ENCODE results near the gene BBS1.
"Not testable (repeated sequence)": the region's sequence is repeated elsewhere in the genome, so short reads cannot be mapped to it uniquely, and the experiment has no call there.

The BBS1 gene

DNA sequence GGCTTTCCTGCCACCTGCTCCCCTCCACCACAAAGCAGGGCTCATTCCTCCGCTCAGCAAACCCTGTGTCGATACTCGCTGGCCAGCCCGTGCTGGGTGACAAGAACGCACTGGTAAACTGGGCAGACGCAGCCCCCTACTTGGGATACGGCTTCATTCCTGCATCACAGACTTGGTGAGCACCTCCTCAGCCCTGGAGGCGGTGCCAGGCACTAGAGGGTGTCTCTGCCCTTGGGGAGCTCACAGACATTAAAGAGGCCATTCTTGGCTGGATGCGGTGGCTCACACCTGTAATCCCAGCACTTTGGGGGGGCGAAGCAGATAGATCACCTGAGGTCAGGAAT, 29.4 kb downstream of the BBS1 start:
- H3K9me3 ChIP-seq (ENCODE audit: control insufficient read depth, insufficient read depth, low read depth, low read length): no peaks in the 10 kb centered on the region
- no peak overlapping the region for H3K27ac ChIP-seq (ENCODE audit: extremely low read depth, low read depth, low read length)
- ChIA-PET POLR2A (no interaction called here), CTCF (interaction anchor here (0.7 kb wide), 1 partner anchor 48 kb away, joined by 4 read pairs; no protein-coding TSS in a partner anchor)
- H3K4me3 ChIP-seq (ENCODE audit: low read depth, low read length): no peak overlapping the region
- no peaks in the 10 kb centered on the region for H3K4me1 ChIP-seq (ENCODE audit: control insufficient read depth, insufficient read depth, low read length)
- H3K36me3 ChIP-seq (ENCODE audit: control insufficient read depth in 2 of 2, insufficient read depth in 1 of 2, low read length in 2 of 2): peaks cover 0 to 57% of the 10 kb centered on the region in 2 experiments; a peak in 2 of 3 replicates
- TF ChIP-seq ZFP3 (tag by site-specific recombination; IDR thresholded peaks at IDR 0.05; ENCODE audit: low read depth): no peak

DNA sequence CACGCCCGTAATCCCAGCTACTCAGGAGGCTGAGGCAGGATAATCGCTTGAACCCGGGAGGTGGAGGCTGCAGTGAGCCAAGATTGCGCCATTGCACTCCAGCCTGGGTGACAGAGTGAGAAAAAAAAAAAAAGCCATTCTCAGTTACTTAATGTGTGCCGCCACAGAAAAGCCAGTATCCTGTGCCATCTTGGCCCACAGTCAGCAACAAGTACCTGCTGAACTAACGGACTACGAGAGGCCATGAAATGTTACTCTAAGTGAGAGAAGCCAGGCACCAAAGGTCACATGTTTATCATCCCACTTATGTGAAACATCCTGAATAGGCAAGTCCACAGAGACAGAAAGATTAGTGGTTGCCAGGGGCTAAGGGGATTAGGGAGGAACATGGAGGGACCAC, 30.2 kb downstream of the BBS1 start:
- H3K4me1 ChIP-seq (ENCODE audit: control insufficient read depth, insufficient read depth, low read length); POLR2A ChIA-PET; H3K27ac ChIP-seq (ENCODE audit: extremely low read depth, low read depth, low read length); CTCF ChIA-PET; H3K9me3 ChIP-seq (ENCODE audit: control insufficient read depth, insufficient read depth, low read depth, low read length); H3K4me3 ChIP-seq (ENCODE audit: low read depth, low read length): not testable (repeated sequence)
- TF ChIP-seq SCRT2 (tag by site-specific recombination; IDR thresholded peaks at IDR 0.05) (peak; percentile 84), SCRT1 (tag by site-specific recombination; IDR thresholded peaks at IDR 0.05; ENCODE audit: borderline replicate concordance) (peak; percentile 64; the same call in 1 of the 2 replicates)
- H3K36me3 ChIP-seq (ENCODE audit: control insufficient read depth in 2 of 2, insufficient read depth in 1 of 2, low read length in 2 of 2): peaks cover 0 to 57% of the 10 kb centered on the region in 2 experiments; a peak in 2 of 3 replicates

DNA sequence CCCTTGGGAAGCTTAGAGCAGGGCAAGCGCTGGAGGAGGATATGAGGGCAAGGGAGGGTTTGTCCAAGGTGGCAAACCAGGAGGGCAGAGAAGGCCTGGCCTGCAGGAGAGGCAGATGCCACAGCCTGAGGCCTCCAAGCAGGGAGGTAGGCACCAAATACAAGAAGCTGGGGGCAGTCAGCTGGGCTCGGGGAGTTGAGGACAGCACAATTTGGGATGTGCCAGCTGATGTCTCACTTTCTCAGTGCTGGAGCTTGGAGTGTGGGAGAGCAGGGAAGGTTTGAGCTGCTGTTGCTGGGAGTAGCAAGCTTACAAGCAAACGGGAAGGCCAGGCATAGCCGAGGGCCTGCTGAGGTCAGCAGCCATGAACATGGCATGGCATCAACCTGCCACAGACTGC, 31.5 kb downstream of the BBS1 start:
- ChIA-PET POLR2A (interaction anchor here (0.6 kb wide), 1 partner anchor 304 kb away, joined by 3 read pairs; no protein-coding TSS in a partner anchor), CTCF (interaction anchor here (0.6 kb wide), 1 partner anchor 609 kb away, joined by 3 read pairs; no protein-coding TSS in a partner anchor)
- no peak for TF ChIP-seq ZNF146 (tag by site-specific recombination; IDR thresholded peaks at IDR 0.05)
- TF ChIP-seq ZBTB17 (tag by site-specific recombination; IDR thresholded peaks at IDR 0.05): no peak
- no peak for TF ChIP-seq ZXDB (tag by site-specific recombination; IDR thresholded peaks at IDR 0.05)
- no peak for TF ChIP-seq ZNF776 (tag by site-specific recombination; IDR thresholded peaks at IDR 0.05; ENCODE audit: borderline replicate concordance)
- TF ChIP-seq, protein P1, sequence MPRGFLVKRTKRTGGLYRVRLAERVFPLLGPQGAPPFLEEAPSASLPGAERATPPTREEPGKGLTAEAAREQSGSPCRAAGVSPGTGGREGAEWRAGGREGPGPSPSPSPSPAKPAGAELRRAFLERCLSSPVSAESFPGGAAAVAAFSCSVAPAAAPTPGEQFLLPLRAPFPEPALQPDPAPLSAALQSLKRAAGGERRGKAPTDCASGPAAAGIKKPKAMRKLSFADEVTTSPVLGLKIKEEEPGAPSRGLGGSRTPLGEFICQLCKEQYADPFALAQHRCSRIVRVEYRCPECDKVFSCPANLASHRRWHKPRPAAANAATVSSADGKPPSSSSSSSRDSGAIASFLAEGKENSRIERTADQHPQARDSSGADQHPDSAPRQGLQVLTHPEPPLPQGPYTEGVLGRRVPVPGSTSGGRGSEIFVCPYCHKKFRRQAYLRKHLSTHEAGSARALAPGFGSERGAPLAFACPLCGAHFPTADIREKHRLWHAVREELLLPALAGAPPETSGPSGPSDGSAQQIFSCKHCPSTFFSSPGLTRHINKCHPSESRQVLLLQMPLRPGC (tag by site-specific recombination; IDR thresholded peaks at IDR 0.05): no peak
- TF ChIP-seq KLF1 (tag by site-specific recombination; IDR thresholded peaks at IDR 0.05): no peak
- no peak for TF ChIP-seq ZNF112 (tag by site-specific recombination; IDR thresholded peaks at IDR 0.05)
- TF ChIP-seq TRIM28 (IDR thresholded peaks at IDR 0.05; ENCODE audit: borderline replicate concordance, low read length): no peak
- TF ChIP-seq, protein P2, sequence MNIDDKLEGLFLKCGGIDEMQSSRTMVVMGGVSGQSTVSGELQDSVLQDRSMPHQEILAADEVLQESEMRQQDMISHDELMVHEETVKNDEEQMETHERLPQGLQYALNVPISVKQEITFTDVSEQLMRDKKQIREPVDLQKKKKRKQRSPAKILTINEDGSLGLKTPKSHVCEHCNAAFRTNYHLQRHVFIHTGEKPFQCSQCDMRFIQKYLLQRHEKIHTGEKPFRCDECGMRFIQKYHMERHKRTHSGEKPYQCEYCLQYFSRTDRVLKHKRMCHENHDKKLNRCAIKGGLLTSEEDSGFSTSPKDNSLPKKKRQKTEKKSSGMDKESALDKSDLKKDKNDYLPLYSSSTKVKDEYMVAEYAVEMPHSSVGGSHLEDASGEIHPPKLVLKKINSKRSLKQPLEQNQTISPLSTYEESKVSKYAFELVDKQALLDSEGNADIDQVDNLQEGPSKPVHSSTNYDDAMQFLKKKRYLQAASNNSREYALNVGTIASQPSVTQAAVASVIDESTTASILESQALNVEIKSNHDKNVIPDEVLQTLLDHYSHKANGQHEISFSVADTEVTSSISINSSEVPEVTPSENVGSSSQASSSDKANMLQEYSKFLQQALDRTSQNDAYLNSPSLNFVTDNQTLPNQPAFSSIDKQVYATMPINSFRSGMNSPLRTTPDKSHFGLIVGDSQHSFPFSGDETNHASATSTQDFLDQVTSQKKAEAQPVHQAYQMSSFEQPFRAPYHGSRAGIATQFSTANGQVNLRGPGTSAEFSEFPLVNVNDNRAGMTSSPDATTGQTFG (tag by site-specific recombination; IDR thresholded peaks at IDR 0.05; ENCODE audit: borderline replicate concordance): no peak
- TF ChIP-seq ZNF701 (tag by site-specific recombination; IDR thresholded peaks at IDR 0.05): no peak
- no peak overlapping the region for H3K4me3 ChIP-seq (ENCODE audit: low read depth, low read length)
- H3K9me3 ChIP-seq (ENCODE audit: control insufficient read depth, insufficient read depth, low read depth, low read length): no peaks in the 10 kb centered on the region
- H3K27ac ChIP-seq (ENCODE audit: extremely low read depth, low read depth, low read length): no peak overlapping the region
- no peaks in the 10 kb centered on the region for H3K4me1 ChIP-seq (ENCODE audit: control insufficient read depth, insufficient read depth, low read length)
- H3K36me3 ChIP-seq (ENCODE audit: control insufficient read depth in 2 of 2, insufficient read depth in 1 of 2, low read length in 2 of 2): peaks cover 0 to 48% of the 10 kb centered on the region in 2 experiments; a peak in 2 of 3 replicates

DNA sequence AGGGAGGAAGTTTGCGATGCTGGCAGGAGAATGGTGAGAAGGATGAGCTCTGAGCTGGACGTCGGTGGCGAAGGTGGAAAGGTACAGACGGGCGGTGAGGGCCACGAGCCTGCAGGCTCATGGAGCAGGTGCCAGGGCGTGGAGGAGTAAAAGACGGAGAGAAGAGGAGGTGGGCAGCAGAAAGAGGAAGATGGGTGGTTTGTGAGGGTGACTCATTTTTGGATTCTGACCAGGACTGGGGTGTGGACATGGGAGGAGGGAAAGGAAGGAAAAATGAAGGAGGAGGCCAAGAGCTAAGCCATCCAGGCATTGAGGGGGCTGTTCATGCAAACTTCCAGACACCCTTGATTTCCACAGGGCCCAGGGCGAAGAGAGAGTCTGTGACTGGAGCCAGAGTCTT, 31.9 kb downstream of the BBS1 start:
- CTCF ChIA-PET: interaction anchor here (0.6 kb wide), 1 partner anchor 608 kb away, joined by 3 read pairs; no protein-coding TSS in a partner anchor
- POLR2A ChIA-PET: interaction anchor here (0.6 to 0.9 kb wide), 3 partner anchors 74 to 304 kb away, joined by 3 read pairs; no protein-coding TSS in a partner anchor
- H3K4me3 ChIP-seq (ENCODE audit: low read depth, low read length): no peak overlapping the region
- TF ChIP-seq EGR2 (tag by site-specific recombination; IDR thresholded peaks at IDR 0.05; ENCODE audit: low read depth) (peak; percentile 95), ZFHX2 (tag by site-specific recombination; conservative IDR thresholded peaks at IDR 0.05) (peak; percentile 92), ZNF132 (tag by site-specific recombination; IDR thresholded peaks at IDR 0.05; ENCODE audit: borderline replicate concordance) (no peak), ZNF350 (tag by site-specific recombination; IDR thresholded peaks at IDR 0.05) (no peak)
- TF ChIP-seq, protein P3, sequence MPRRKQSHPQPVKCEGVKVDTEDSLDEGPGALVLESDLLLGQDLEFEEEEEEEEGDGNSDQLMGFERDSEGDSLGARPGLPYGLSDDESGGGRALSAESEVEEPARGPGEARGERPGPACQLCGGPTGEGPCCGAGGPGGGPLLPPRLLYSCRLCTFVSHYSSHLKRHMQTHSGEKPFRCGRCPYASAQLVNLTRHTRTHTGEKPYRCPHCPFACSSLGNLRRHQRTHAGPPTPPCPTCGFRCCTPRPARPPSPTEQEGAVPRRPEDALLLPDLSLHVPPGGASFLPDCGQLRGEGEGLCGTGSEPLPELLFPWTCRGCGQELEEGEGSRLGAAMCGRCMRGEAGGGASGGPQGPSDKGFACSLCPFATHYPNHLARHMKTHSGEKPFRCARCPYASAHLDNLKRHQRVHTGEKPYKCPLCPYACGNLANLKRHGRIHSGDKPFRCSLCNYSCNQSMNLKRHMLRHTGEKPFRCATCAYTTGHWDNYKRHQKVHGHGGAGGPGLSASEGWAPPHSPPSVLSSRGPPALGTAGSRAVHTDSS (tag by site-specific recombination; IDR thresholded peaks at IDR 0.05): no peak
- H3K9me3 ChIP-seq (ENCODE audit: control insufficient read depth, insufficient read depth, low read depth, low read length): no peaks in the 10 kb centered on the region
- H3K36me3 ChIP-seq (ENCODE audit: control insufficient read depth in 2 of 2, insufficient read depth in 1 of 2, low read length in 2 of 2): peaks cover 0 to 46% of the 10 kb centered on the region in 2 experiments; a peak in 2 of 3 replicates
- H3K4me1 ChIP-seq (ENCODE audit: control insufficient read depth, insufficient read depth, low read length): no peaks in the 10 kb centered on the region
- H3K27ac ChIP-seq (ENCODE audit: extremely low read depth, low read depth, low read length): no peak overlapping the region

All from HEK293 (cell line).